Activated CD8-positive, alpha-beta T cell treated with anti-CD3 and anti-CD28 coated beads for 36 hours (primary cell): ENCODE results near the gene ATL1. TPM values are rescaled to one million over a fixed set of nuclear protein-coding genes. Genes with fewer than 3 reads are reported as not detected.

Experiments used
- ATAC-seq: fragments of 200-7000 bp; cut with Tn5 transposase; one replicate; pipeline ENCODE4 v1.10.0; 2021; ENCODE audit warnings: mild to moderate bottlenecking, moderate library complexity
- CTCF ChIA-PET: fragments of 350-600 bp; sonication (Branson Sonifier 250); formaldehyde crosslinking; loops from one replicate; lab custom pipeline; 2021; ENCODE audit warnings: antibody characterized with exemption; lab: Charles Lee
- POLR2A ChIA-PET: fragments of 350-600 bp; sonication (Branson Sonifier 250); formaldehyde crosslinking; loops from one replicate; lab custom pipeline; 2021; ENCODE audit warnings: antibody characterized with exemption; lab: Charles Lee
- DNase-seq: peaks from one replicate; pipeline ENCODE4 v3.0.0-alpha.2; 2020
- H3K27ac Mint-ChIP-seq: one replicate; pipeline ENCODE4 v1.8.0; 2021; ENCODE audit warnings: mild to moderate bottlenecking, mixed read lengths
- H3K27me3 Mint-ChIP-seq: one replicate; pipeline ENCODE4 v1.8.0; 2021; ENCODE audit warnings: mixed read lengths
- H3K36me3 Mint-ChIP-seq: one replicate; pipeline ENCODE4 v1.8.0; 2021; ENCODE audit warnings: low read depth, mixed read lengths
- H3K4me1 Mint-ChIP-seq: one replicate; pipeline ENCODE4 v1.8.0; 2021; ENCODE audit warnings: low read depth, mixed read lengths
- H3K4me3 Mint-ChIP-seq: one replicate; pipeline ENCODE4 v1.8.0; 2021; ENCODE audit warnings: mild to moderate bottlenecking, moderate library complexity, mixed read lengths
- H3K9me3 Mint-ChIP-seq: one replicate; pipeline ENCODE4 v1.8.0; 2021; ENCODE audit warnings: mixed read lengths
- intact Hi-C: fragments of 100-400 bp; cut with micrococcal nuclease; formaldehyde crosslinking; loops from one replicate; pipeline ENCODE4 v1.10.0; 2022
- total RNA-seq, 2 experiments: library from RNA; stranded (reverse); gene quantifications; one replicate each; pipeline ENCODE4 v1.2.3, GENCODE V29; 2021
- TF ChIP-seq, protein P1 (sequence below): fragments of 200-600 bp; IDR thresholded peaks from one replicate; pipeline ENCODE4 v1.8.0; 2022; ENCODE audit warnings: antibody characterized with exemption, mild to moderate bottlenecking

Gene ATL1
- total RNA-seq = 1 to 10 TPM in 1 of 2 experiments, under 1 TPM in 1; 0.81 to 1.1 TPM

- intact Hi-C loops = no loop called here
- ChIA-PET POLR2A (interaction anchor here (0.6 to 1.1 kb wide), 2 partner anchors 180 to 711 kb away, joined by 3 read pairs; no protein-coding TSS in a partner anchor), CTCF (interaction anchor here (1.3 to 1.9 kb wide), 5 partner anchors 14 to 299 kb away, joined by 3 to 16 read pairs (median 6); no protein-coding TSS in a partner anchor)
- no peak within 1 kb of the TSS for H3K27ac Mint-ChIP-seq
- ATAC-seq = peak; percentile 84
- no peaks in the 10 kb centered on the region for H3K36me3 Mint-ChIP-seq
- no peaks in the 10 kb centered on the region for H3K9me3 Mint-ChIP-seq
- peaks cover 6% of the 10 kb centered on the region for H3K4me1 Mint-ChIP-seq
- DNase-seq = peak; percentile 65
- peak within 1 kb of the TSS; percentile 78 for H3K4me3 Mint-ChIP-seq
- H3K27me3 Mint-ChIP-seq = peaks cover 47% of the 10 kb centered on the region
- TF ChIP-seq, protein P1, sequence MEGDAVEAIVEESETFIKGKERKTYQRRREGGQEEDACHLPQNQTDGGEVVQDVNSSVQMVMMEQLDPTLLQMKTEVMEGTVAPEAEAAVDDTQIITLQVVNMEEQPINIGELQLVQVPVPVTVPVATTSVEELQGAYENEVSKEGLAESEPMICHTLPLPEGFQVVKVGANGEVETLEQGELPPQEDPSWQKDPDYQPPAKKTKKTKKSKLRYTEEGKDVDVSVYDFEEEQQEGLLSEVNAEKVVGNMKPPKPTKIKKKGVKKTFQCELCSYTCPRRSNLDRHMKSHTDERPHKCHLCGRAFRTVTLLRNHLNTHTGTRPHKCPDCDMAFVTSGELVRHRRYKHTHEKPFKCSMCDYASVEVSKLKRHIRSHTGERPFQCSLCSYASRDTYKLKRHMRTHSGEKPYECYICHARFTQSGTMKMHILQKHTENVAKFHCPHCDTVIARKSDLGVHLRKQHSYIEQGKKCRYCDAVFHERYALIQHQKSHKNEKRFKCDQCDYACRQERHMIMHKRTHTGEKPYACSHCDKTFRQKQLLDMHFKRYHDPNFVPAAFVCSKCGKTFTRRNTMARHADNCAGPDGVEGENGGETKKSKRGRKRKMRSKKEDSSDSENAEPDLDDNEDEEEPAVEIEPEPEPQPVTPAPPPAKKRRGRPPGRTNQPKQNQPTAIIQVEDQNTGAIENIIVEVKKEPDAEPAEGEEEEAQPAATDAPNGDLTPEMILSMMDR = no peak
Observed at GRCh38 chr14:50559990-50560930, at the start of gene ATL1. Gene ATL1 (plus strand): TSS chr14:50560145. CDS start chr14:50560266, 121 bp downstream.

- intact Hi-C loops = no loop called here
- Mint-ChIP-seq H3K36me3 (peaks cover 11% of the 10 kb centered on the region), H3K27me3 (no peaks in the 10 kb centered on the region), H3K4me1 (peaks cover 19% of the 10 kb centered on the region), H3K4me3 (no peak overlapping the region), H3K27ac (no peak overlapping the region), H3K9me3 (no peaks in the 10 kb centered on the region)
- ChIA-PET POLR2A (no interaction called here), CTCF (no interaction called here)
- DNase-seq = no peak
- ATAC-seq = no peak
- TF ChIP-seq, protein P1 = no peak
Observed at GRCh38 chr14:50510157-50510556, 49.8 kb upstream of the ATL1 start.

GRCh38 chr14:50512463-50512862 lies 47.5 kb upstream of the ATL1 start:
- CTCF ChIA-PET = no interaction called here
- intact Hi-C loops = no loop called here
- POLR2A ChIA-PET = no interaction called here
- Mint-ChIP-seq H3K27ac (no peak overlapping the region), H3K4me1 (peaks cover 16% of the 10 kb centered on the region), H3K36me3 (peaks cover 11% of the 10 kb centered on the region), H3K9me3 (no peaks in the 10 kb centered on the region), H3K4me3 (no peak overlapping the region), H3K27me3 (no peaks in the 10 kb centered on the region)
- TF ChIP-seq, protein P1 = no peak
- no peak for ATAC-seq
- no peak for DNase-seq

GRCh38 chr14:50516091-50516490 lies 43.9 kb upstream of the ATL1 start:
- POLR2A ChIA-PET = no interaction called here
- H3K27me3 Mint-ChIP-seq = no peaks in the 10 kb centered on the region
- H3K9me3 Mint-ChIP-seq = no peaks in the 10 kb centered on the region
- intact Hi-C loops = no loop called here
- ATAC-seq = no peak
- TF ChIP-seq, protein P1 = no peak
- no peak overlapping the region for H3K27ac Mint-ChIP-seq
- peaks cover 8% of the 10 kb centered on the region for H3K36me3 Mint-ChIP-seq
- peaks cover 12% of the 10 kb centered on the region for H3K4me1 Mint-ChIP-seq
- no peak for DNase-seq
- H3K4me3 Mint-ChIP-seq = no peak overlapping the region
- CTCF ChIA-PET = no interaction called here
